ENCODE results near the gene ONECUT1. TPM values are rescaled to one million over a fixed set of nuclear protein-coding genes. Genes with fewer than 3 reads are reported as not detected.

ONECUT1 gene
- total RNA-seq, 2 donors from 2014 or later, result 0.28 TPM; not detected in 1

- TF ChIP-seq CTCF (IDR thresholded peaks at IDR 0.05), result no peak
- ATAC-seq (ENCODE audit: insufficient number of reproducible peaks, low FRiP score, low read depth) (no peak), DNase-seq (ENCODE audit: low spot score) (no peak)
- no peaks in the 10 kb centered on the region for H3K9me3 ChIP-seq
- H3K27ac ChIP-seq, result no peak overlapping the region
- peaks cover 3 to 12% of the 10 kb centered on the region in 2 donors for H3K4me1 ChIP-seq (ENCODE audit: control insufficient read depth in 1 of 2, low read depth in 2 of 2)
- no peak overlapping the region for H3K4me3 ChIP-seq
- H3K27me3 ChIP-seq (replicated peaks; ENCODE audit: insufficient read depth), result peaks cover 30% of the 10 kb centered on the region
- H3K36me3 ChIP-seq, result no peaks in the 10 kb centered on the region
These were observed 6.0 kb upstream of the ONECUT1 start for GRCh38 chr15:52796228-52796521.

DNA sequence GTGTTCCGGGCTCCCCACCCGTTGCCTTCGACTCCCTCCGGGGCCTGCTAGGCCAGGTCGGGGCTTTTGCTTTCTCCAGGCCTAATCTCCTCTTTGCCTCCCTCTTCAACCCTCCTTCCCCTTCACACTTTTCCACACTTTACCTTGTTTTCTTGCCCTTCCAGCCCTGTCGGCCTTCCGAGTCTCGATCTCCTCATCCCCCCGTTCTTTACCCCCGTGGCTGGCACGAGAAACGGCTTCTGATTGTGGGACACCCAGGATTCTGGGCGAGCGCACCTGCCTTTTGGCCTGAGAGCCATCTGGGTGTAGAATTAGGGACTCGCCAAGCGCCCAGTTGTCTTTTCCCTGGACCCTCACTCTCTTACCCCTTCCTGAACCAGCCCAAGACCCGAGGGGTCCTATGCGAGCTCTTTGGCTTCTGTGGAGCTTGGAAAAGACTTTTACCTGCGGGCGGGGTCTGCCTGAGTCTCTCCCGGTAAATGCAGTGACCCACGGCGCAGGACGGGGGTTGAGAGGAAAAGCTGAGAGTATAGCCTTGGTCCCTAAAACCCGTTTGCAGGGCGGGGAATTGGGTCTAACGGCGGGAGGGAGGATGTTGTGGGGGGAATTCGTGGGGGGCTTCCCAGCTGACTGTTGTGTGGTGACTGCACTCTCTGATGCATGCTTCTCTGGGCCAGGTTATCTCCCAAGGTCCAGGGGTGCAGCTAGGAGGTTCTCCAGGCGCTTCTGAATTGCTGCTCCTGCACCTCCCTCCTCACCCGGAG lies 5.5 kb upstream of the ONECUT1 start:
- no peak for TF ChIP-seq CTCF (IDR thresholded peaks at IDR 0.05)
- no peak for ATAC-seq (ENCODE audit: insufficient number of reproducible peaks, low FRiP score, low read depth)
- DNase-seq (ENCODE audit: low spot score), result no peak
- H3K27ac ChIP-seq, result no peak overlapping the region
- H3K9me3 ChIP-seq, result no peaks in the 10 kb centered on the region
- H3K4me1 ChIP-seq (ENCODE audit: control insufficient read depth in 1 of 2, low read depth in 2 of 2), result peaks cover 3 to 14% of the 10 kb centered on the region in 2 donors
- peaks cover 25% of the 10 kb centered on the region for H3K27me3 ChIP-seq (replicated peaks; ENCODE audit: insufficient read depth)
- no peaks in the 10 kb centered on the region for H3K36me3 ChIP-seq
- H3K4me3 ChIP-seq, result no peak overlapping the region

- no peak for TF ChIP-seq CTCF (IDR thresholded peaks at IDR 0.05)
- Histone ChIP-seq H3K9me3 (no peaks in the 10 kb centered on the region), H3K36me3 (no peaks in the 10 kb centered on the region), H3K4me1 (ENCODE audit: control insufficient read depth in 1 of 2, low read depth in 2 of 2) (peaks cover 3 to 17% of the 10 kb centered on the region in 2 donors), H3K27me3 (replicated peaks; ENCODE audit: insufficient read depth) (peaks cover 21% of the 10 kb centered on the region), H3K4me3 (no peak overlapping the region), H3K27ac (no peak overlapping the region)
- ATAC-seq (ENCODE audit: insufficient number of reproducible peaks, low FRiP score, low read depth) (no peak), DNase-seq (ENCODE audit: low spot score) (no peak)
These were observed 4.7 kb upstream of the ONECUT1 start for GRCh38 chr15:52794665-52795463.

DNA sequence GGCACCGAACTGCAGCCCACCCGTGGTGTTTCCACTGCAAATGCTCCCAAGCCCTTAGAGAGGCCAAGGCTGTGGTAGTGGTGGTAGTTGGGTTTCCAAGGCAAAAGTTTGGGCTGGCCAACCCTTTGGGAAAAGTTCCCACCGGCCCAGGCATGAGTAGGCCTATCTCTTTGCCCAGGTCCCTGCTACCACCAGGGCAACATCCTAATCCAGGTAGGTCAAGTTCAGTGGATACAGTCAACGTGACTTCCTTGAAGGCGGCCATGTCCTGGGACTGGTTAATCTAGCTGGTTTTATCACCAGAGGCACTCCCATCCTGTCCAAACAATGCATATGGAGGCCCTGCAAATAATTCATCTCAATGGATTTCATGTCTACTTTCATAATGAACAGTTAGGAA lies 1.6 kb upstream of the ONECUT1 start:
- H3K4me1 ChIP-seq (ENCODE audit: control insufficient read depth in 1 of 2, low read depth in 2 of 2), result peaks cover 18 to 33% of the 10 kb centered on the region in 2 donors
- H3K9me3 ChIP-seq, result no peaks in the 10 kb centered on the region
- no peak overlapping the region for H3K4me3 ChIP-seq
- H3K27ac ChIP-seq, result no peak overlapping the region
- DNase-seq (ENCODE audit: low spot score), result no peak
- no peak for ATAC-seq (ENCODE audit: insufficient number of reproducible peaks, low FRiP score, low read depth)
- peaks cover 33% of the 10 kb centered on the region for H3K27me3 ChIP-seq (replicated peaks; ENCODE audit: insufficient read depth)
- TF ChIP-seq CTCF (IDR thresholded peaks at IDR 0.05), result no peak
- no peaks in the 10 kb centered on the region for H3K36me3 ChIP-seq

- Histone ChIP-seq H3K9me3 (no peaks in the 10 kb centered on the region), H3K27me3 (replicated peaks; ENCODE audit: insufficient read depth) (peaks cover 38% of the 10 kb centered on the region), H3K36me3 (no peaks in the 10 kb centered on the region), H3K27ac (no peak overlapping the region), H3K4me3 (peak overlapping the region; percentile 72), H3K4me1 (ENCODE audit: control insufficient read depth in 1 of 2, low read depth in 2 of 2) (peaks cover 18 to 38% of the 10 kb centered on the region in 2 donors)
- DNase-seq (ENCODE audit: low spot score) (no peak), ATAC-seq (ENCODE audit: insufficient number of reproducible peaks, low FRiP score, low read depth) (no peak)
- no peak for TF ChIP-seq CTCF (IDR thresholded peaks at IDR 0.05)
These were observed 1.0 kb upstream of the ONECUT1 start for GRCh38 chr15:52790941-52791751.

Measured in thoracic aorta (tissue), 2 donors.